ENCODE results near the gene GEMIN4. TPM values are rescaled to one million over a fixed set of nuclear protein-coding genes. Genes with fewer than 3 reads are reported as not detected.

Gene GEMIN4
- total and polyA plus RNA-seq, 2 donors (not counting 1 experiment from before 2014, with no cell fraction given): 7.4 to 9.3 TPM

GRCh38 chr17:740240-741017 is 11.6 kb downstream of the GEMIN4 start:
- no peak overlapping the region for H3K4me2 ChIP-seq (ENCODE audit: extremely low read depth, insufficient read depth, low read length)
- no peak overlapping the region for H2AFZ ChIP-seq (ENCODE audit: low read length)
- no peak overlapping the region for H3K4me3 ChIP-seq (replicated peaks in 1 of 4; ENCODE audit: control extremely low read depth in 1 of 4, insufficient read depth in 1 of 4, low read depth in 3 of 4, low read length in 4 of 4)
- peaks cover 6% of the 10 kb centered on the region for H3K79me2 ChIP-seq (ENCODE audit: control insufficient read depth, insufficient read depth, low read length)
- no peak overlapping the region for H3K27ac ChIP-seq (ENCODE audit: insufficient read depth, low read length)
- DNase-seq (ENCODE audit: low read depth in 2 of 2): peak in 1 of 2 donors; percentile 12
- H4K20me1 ChIP-seq (ENCODE audit: control insufficient read depth, extremely low read depth, insufficient read depth, low read length): no peaks in the 10 kb centered on the region
- no peak for TF ChIP-seq CTCF (conservative IDR thresholded peaks at IDR 0.05 in 1 of 2, IDR thresholded peaks at IDR 0.05 in 1 of 2; ENCODE audit: low read depth in 1 of 2, low read length in 2 of 2)
- no peak for TF ChIP-seq EZH2 (IDR thresholded peaks at IDR 0.05; ENCODE audit: low read length, missing control alignments)
- H3K36me3 ChIP-seq (ENCODE audit: control insufficient read depth, insufficient read depth, low read length): peaks cover 33% of the 10 kb centered on the region
- H3K4me1 ChIP-seq (ENCODE audit: control insufficient read depth, extremely low read depth, insufficient read depth, low read length): no peaks in the 10 kb centered on the region
- no peaks in the 10 kb centered on the region for H3K27me3 ChIP-seq (ENCODE audit: control insufficient read depth, insufficient read depth, low read length)
- H3K9me3 ChIP-seq (ENCODE audit: control insufficient read depth, insufficient read depth, low read depth, low read length): no peaks in the 10 kb centered on the region
- no peak overlapping the region for H3K9ac ChIP-seq (ENCODE audit: insufficient read depth, low read length)

GRCh38 chr17:737561-738113 is 14.4 kb downstream of the GEMIN4 start:
- Histone ChIP-seq H3K9ac (ENCODE audit: insufficient read depth, low read length) (no peak overlapping the region), H3K4me1 (ENCODE audit: control insufficient read depth, extremely low read depth, insufficient read depth, low read length) (peaks cover 7% of the 10 kb centered on the region), H3K79me2 (ENCODE audit: control insufficient read depth, insufficient read depth, low read length) (peaks cover 28% of the 10 kb centered on the region), H3K36me3 (ENCODE audit: control insufficient read depth, insufficient read depth, low read length) (peaks cover 25% of the 10 kb centered on the region), H3K9me3 (ENCODE audit: control insufficient read depth, insufficient read depth, low read depth, low read length) (no peaks in the 10 kb centered on the region), H3K27ac (ENCODE audit: insufficient read depth, low read length) (no peak overlapping the region), H2AFZ (ENCODE audit: low read length) (no peak overlapping the region), H3K27me3 (ENCODE audit: control insufficient read depth, insufficient read depth, low read length) (no peaks in the 10 kb centered on the region), H4K20me1 (ENCODE audit: control insufficient read depth, extremely low read depth, insufficient read depth, low read length) (no peaks in the 10 kb centered on the region), H3K4me3 (replicated peaks in 1 of 4; ENCODE audit: control extremely low read depth in 1 of 4, insufficient read depth in 1 of 4, low read depth in 3 of 4, low read length in 4 of 4) (no peak overlapping the region), H3K4me2 (ENCODE audit: extremely low read depth, insufficient read depth, low read length) (no peak overlapping the region)
- TF ChIP-seq EZH2 (IDR thresholded peaks at IDR 0.05; ENCODE audit: low read length, missing control alignments): no peak
- TF ChIP-seq CTCF (conservative IDR thresholded peaks at IDR 0.05 in 1 of 2, IDR thresholded peaks at IDR 0.05 in 1 of 2; ENCODE audit: low read depth in 1 of 2, low read length in 2 of 2): no peak
- no peak for DNase-seq (ENCODE audit: low read depth in 2 of 2)

GRCh38 chr17:733743-734142 is 18.3 kb downstream of the GEMIN4 start:
- Histone ChIP-seq H3K4me2 (ENCODE audit: extremely low read depth, insufficient read depth, low read length) (peak overlapping the region; percentile 100), H3K9me3 (ENCODE audit: control insufficient read depth, insufficient read depth, low read depth, low read length) (no peaks in the 10 kb centered on the region), H2AFZ (ENCODE audit: low read length) (no peak overlapping the region), H3K79me2 (ENCODE audit: control insufficient read depth, insufficient read depth, low read length) (peaks cover 28% of the 10 kb centered on the region), H3K27ac (ENCODE audit: insufficient read depth, low read length) (peak overlapping the region; percentile 77), H3K36me3 (ENCODE audit: control insufficient read depth, insufficient read depth, low read length) (peaks cover 9% of the 10 kb centered on the region), H4K20me1 (ENCODE audit: control insufficient read depth, extremely low read depth, insufficient read depth, low read length) (no peaks in the 10 kb centered on the region), H3K9ac (ENCODE audit: insufficient read depth, low read length) (no peak overlapping the region), H3K4me1 (ENCODE audit: control insufficient read depth, extremely low read depth, insufficient read depth, low read length) (peaks cover 7% of the 10 kb centered on the region), H3K27me3 (ENCODE audit: control insufficient read depth, insufficient read depth, low read length) (no peaks in the 10 kb centered on the region), H3K4me3 (replicated peaks in 1 of 4; ENCODE audit: control extremely low read depth in 1 of 4, insufficient read depth in 1 of 4, low read depth in 3 of 4, low read length in 4 of 4) (peak overlapping the region; percentile 72 to 88 (median 80))
- TF ChIP-seq CTCF (conservative IDR thresholded peaks at IDR 0.05 in 1 of 2, IDR thresholded peaks at IDR 0.05 in 1 of 2; ENCODE audit: low read depth in 1 of 2, low read length in 2 of 2) (no peak), EZH2 (IDR thresholded peaks at IDR 0.05; ENCODE audit: low read length, missing control alignments) (no peak)
- DNase-seq (ENCODE audit: low read depth in 2 of 2): no peak
